Sigmoid colon (tissue), 4 donors: Measurements from ENCODE around the gene LDLRAD2.

ENCODE experiments used
- CTCF ChIP-seq, 4 experiments: fragments of 450-650 bp in 3 of 4; fragments of 200-600 bp in 1 of 4; IDR thresholded peaks; one replicate each; pipeline ENCODE4 v1.5.1; 2016 to 2019; ENCODE audit warnings: antibody characterized with exemption in 4 of 4, mild to moderate bottlenecking in 3 of 4, moderate library complexity in 2 of 4
- EP300 ChIP-seq, 4 donors: sonication (generic); formaldehyde crosslinking; IDR thresholded peaks; one replicate each; pipeline ENCODE4 v1.6.1; 2017; ENCODE audit warnings: antibody characterized with exemption in 4 of 4
- POLR2A ChIP-seq, 2 donors: fragments of 450-650 bp; IDR thresholded peaks; one replicate each; pipeline ENCODE4 v1.6.1; 2016; ENCODE audit warnings: antibody characterized with exemption in 2 of 2, mild to moderate bottlenecking in 2 of 2, moderate library complexity in 2 of 2
- POLR2AphosphoS5 ChIP-seq, 4 donors: sonication (generic); formaldehyde crosslinking; IDR thresholded peaks; one replicate each; pipeline ENCODE4 v1.6.1; 2017; ENCODE audit warnings: antibody characterized with exemption in 4 of 4

GRCh38 chr1:21833392-21833976, 21.4 kb downstream of the LDLRAD2 start:
- TF ChIP-seq CTCF (IDR thresholded peaks at IDR 0.05) (no peak), POLR2AphosphoS5 (IDR thresholded peaks at IDR 0.05) (no peak), POLR2A (IDR thresholded peaks at IDR 0.05) (no peak), EP300 (IDR thresholded peaks at IDR 0.05) (no peak)
